Frontal cortex (tissue), 4 donors: ENCODE measurements around the gene TPSB2. TPM values are rescaled to one million over a fixed set of nuclear protein-coding genes. Genes with fewer than 3 reads are reported as not detected.

ENCODE experiments used
- DNase-seq, 2 donors: peaks; one replicate each; pipeline ENCODE4 v3.0.0; 2012; ENCODE audit warnings: low spot score in 2 of 2
- FAIRE-seq: peaks from 2 replicates; lab custom pipeline; 2012; peaks lifted over from hg19 to GRCh38; lab: Jason Lieb, UNC
- total RNA-seq: library from RNA; depleted of rRNA; stranded (reverse); fragments of >200 nt; gene quantifications from one replicate; pipeline ENCODE4 v1.2.3, GENCODE V29; 2014
- donor health status: control.
- donor health status: control.
- donor health status: control.

TPSB2 gene
- total RNA-seq, 1 donor from 2014 or later, result not detected

- FAIRE-seq (no peak), DNase-seq (no peak)
Observed at GRCh38 chr16:1222553-1223354, 7.2 kb downstream of the TPSB2 start.

- FAIRE-seq, result no peak
- no peak for DNase-seq
Observed at GRCh38 chr16:1221628-1222552, 8.1 kb downstream of the TPSB2 start.

GRCh38 chr16:1220841-1221627, 8.9 kb downstream of the TPSB2 start:
- DNase-seq, result no peak
- FAIRE-seq, result no peak

GRCh38 chr16:1220098-1220728, 9.8 kb downstream of the TPSB2 start:
- DNase-seq (no peak), FAIRE-seq (no peak)

GRCh38 chr16:1218930-1219611, 10.9 kb downstream of the TPSB2 start:
- FAIRE-seq (no peak), DNase-seq (no peak)

- no peak for DNase-seq
- no peak for FAIRE-seq
Observed at GRCh38 chr16:1218061-1218929, 11.7 kb downstream of the TPSB2 start.

GRCh38 chr16:1217526-1217925, 12.5 kb downstream of the TPSB2 start:
- no peak for DNase-seq
- no peak for FAIRE-seq

DNA sequence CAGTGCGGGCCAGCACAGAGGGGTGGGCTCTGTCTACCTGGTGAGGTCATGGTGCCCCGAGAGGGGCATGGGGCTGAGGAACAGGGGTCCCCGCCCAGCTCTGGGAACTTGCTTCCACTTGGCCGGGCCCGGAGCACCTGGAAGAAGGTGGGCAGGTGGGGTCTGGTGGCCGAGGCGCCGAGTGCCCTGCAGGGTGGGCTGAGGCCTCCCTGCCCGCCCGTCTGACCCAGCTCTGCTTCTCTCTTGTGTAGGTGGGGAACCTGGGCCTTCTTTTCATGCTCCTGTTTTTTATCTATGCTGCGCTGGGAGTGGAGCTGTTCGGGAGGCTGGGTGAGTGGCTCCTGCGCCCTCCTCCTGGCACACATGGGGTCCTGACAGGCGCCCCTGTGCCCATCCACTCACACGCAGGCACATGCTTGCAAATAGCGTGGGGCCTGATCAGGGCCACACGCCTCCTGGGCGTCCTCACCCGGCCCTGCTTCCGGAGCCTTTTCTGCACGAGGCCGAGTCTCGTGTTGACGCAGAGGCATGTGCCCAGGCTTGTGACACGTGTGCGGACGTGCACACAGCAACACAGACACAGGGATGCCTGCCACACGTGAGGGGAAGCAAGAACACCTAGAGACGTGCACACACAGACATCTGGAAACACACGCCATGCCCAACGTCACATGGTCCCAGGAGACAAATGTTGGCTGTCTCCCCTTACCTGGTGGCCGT, 13.1 kb downstream of the TPSB2 start:
- DNase-seq (no peak), FAIRE-seq (no peak)

DNA sequence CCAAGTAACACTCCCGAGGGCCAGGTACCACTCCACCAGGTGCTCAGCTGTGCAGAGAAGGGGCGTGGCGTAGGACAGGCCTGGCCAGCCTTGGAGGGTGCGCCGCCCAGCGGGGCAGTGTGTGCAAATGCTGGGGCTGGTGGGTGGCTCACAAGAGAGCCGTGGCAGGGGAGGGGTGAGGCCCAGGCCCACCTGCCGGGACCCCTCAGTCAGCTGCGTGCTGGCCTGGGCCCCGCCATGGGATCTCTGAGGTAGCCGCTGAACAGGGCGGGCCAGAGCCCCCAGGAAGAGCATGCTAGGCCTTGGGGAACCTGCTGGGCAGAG, 13.7 kb downstream of the TPSB2 start:
- DNase-seq (no peak), FAIRE-seq (no peak)

DNA sequence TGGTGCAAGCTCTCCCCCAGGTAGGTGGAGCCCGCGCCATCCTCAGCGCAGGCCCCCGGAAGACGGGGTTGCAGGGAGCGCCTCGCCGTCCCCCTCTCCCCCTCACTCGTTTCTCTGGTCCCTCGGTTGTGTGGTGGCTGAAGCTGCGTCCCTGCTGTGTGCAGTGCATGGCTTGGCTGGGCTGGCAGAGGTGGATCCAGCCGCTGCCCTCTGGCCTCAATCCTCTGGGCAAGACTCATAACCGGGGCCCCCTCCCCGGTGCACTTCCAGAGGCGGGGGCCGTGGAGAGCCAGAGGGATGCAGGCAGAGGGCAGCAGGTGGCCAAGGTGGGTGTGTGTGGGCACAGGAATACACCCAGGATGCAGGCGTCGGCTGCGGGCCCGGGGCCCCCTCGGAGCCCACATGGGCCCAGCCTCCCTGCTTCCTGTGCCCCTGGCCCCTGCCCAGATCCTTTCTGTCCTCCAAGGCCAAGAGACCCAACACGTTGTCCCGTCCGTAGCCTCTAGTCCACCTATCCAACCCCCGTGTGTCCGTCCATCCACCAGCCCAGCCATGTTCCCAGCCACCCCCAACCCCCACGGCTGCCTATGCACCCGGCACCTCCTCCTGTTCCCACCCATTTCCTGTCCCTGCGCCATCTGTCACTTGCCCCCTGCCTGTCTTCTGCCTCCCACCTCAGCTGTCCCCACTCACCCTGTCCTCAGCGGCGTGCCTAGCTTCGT, 14.2 kb downstream of the TPSB2 start:
- FAIRE-seq, result no peak
- DNase-seq, result no peak

GRCh38 chr16:1214719-1215118, 15.3 kb downstream of the TPSB2 start:
- DNase-seq (no peak), FAIRE-seq (no peak)

DNA sequence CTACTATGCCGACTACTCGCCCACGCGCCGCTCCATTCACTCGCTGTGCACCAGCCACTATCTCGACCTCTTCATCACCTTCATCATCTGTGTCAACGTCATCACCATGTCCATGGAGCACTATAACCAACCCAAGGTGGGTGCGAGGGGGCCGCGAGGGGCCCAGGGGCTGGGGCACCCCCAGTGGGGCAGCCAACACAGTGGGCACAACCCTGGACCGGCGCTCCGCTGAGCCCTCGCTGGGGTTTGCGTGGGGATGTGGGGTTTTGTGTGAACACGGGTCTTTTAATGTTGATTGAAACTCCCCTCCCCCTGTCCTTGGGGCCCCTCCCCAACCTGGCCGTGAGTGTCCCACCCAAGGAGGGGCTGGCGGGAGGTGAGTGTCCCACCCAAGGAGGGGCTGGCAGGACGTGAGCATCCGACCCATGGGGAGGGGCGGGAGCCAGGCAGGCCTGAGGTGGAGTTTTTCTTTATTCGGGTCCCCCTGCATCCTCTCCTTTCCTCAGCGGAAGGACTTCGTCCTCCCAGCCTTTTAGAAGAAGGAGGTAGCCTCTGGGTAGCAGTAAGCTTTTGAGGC, 16.1 kb downstream of the TPSB2 start:
- no peak for FAIRE-seq
- no peak for DNase-seq

GRCh38 chr16:1213231-1213630, 16.8 kb downstream of the TPSB2 start:
- FAIRE-seq (no peak), DNase-seq (no peak)

DNA sequence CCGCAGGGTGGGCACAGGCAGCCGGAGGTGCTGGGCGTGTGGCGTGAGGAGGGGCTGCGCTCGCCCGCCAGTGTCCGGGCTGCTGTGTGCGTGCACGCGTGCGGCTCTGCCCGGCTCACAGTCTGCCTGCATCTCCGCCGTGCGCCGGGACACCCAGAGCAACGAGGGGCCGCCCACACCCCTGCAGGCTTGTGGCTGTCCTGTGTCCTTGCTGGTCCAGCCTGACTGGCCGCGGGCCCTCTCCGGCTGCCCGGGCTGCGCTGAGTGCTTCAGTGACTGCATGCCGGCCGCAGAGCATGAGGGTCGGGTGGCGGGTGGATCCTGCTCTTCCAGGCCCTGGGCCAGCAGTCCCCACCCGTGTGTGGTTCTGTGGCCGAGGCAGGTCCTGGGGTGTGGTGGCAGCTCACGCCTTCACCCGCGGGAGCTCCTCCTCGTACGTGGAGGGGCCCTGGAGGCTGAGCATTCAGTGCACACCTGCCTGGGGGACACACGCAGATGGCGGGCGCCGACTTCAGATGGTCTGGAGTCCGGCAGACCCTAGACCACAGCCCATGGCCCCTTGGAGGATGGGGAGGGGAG, 17.3 kb downstream of the TPSB2 start:
- FAIRE-seq, result no peak
- DNase-seq, result no peak

GRCh38 chr16:1211451-1212268, 18.3 kb downstream of the TPSB2 start:
- FAIRE-seq (no peak), DNase-seq (no peak)

GRCh38 chr16:1210461-1210860, 19.5 kb downstream of the TPSB2 start:
- DNase-seq, result no peak
- no peak for FAIRE-seq
